HG02588 (cell line): ENCODE data around the gene ABHD14A.
A peak's percentile ranks its signal among the peaks of the same experiment; 100 is the strongest.

ENCODE experiments used
- ATAC-seq: cut with Tn5 transposase; IDR thresholded peaks from one replicate; pipeline ENCODE4 v1.9.1; 2021; ENCODE audit warnings: mild to moderate bottlenecking, moderate library complexity; ENCODE audit not compliant: unreplicated experiment

The ABHD14A gene

GRCh38 chr3:51940648-51941462 is 34.0 kb upstream of the ABHD14A start:
- no peak for ATAC-seq

GRCh38 chr3:51941463-51941797 is 33.4 kb upstream of the ABHD14A start:
- no peak for ATAC-seq

GRCh38 chr3:51941798-51942602 is 32.9 kb upstream of the ABHD14A start, which contains the start of the genes PARP3 and RRP9:
Gene PARP3, plus strand, starts transcription at chr3:51942363. Its CDS starts 993 bp downstream, at chr3:51943356.
Gene RRP9, minus strand, starts transcription at chr3:51941904. Its CDS starts 37 bp downstream, at chr3:51941867.
- peak; percentile 89 for ATAC-seq

GRCh38 chr3:51942603-51943450 is 32.0 kb upstream of the ABHD14A start:
- ATAC-seq: peak; percentile 22

- ATAC-seq: no peak
Measured at GRCh38 chr3:51943451-51944391, 31.1 kb upstream of the ABHD14A start.

GRCh38 chr3:51944451-51945021 is 30.3 kb upstream of the ABHD14A start:
- ATAC-seq: no peak

- no peak for ATAC-seq
Measured at GRCh38 chr3:51945031-51945840, 29.6 kb upstream of the ABHD14A start.

- ATAC-seq: no peak
Measured at GRCh38 chr3:51945926-51946705, 28.7 kb upstream of the ABHD14A start.

- no peak for ATAC-seq
Measured at GRCh38 chr3:51946796-51947195, 28.1 kb upstream of the ABHD14A start.

- ATAC-seq: no peak
Measured at GRCh38 chr3:51947215-51947900, 27.5 kb upstream of the ABHD14A start.

GRCh38 chr3:51948016-51948580 is 26.8 kb upstream of the ABHD14A start:
- no peak for ATAC-seq

GRCh38 chr3:51949121-51949520 is 25.7 kb upstream of the ABHD14A start:
- ATAC-seq: no peak

GRCh38 chr3:51950899-51951298 is 24.0 kb upstream of the ABHD14A start:
- ATAC-seq: no peak

GRCh38 chr3:51953445-51953844 is 21.4 kb upstream of the ABHD14A start:
- ATAC-seq: no peak

- ATAC-seq: no peak
Measured at GRCh38 chr3:51954105-51954504, 20.8 kb upstream of the ABHD14A start.

GRCh38 chr3:51954713-51955112 is 20.2 kb upstream of the ABHD14A start:
- no peak for ATAC-seq
